Right lobe of liver (tissue), 6 donors: ENCODE data around the gene CLEC1B. TPM values are rescaled to one million over a fixed set of nuclear protein-coding genes. Genes with fewer than 3 reads are reported as not detected.

Source experiments
- ATAC-seq, 4 donors: fragments of 200-7000 bp; cut with Tn5 transposase; one replicate each; pipeline ENCODE4 v1.9.1; 2020; ENCODE audit warnings: mild to moderate bottlenecking in 4 of 4, moderate library complexity in 4 of 4
- DNase-seq, 3 donors: peaks; one replicate each; pipeline ENCODE4 v3.0.0-alpha.2; 2020
- H3K27ac ChIP-seq, 3 donors: fragments of 200-600 bp; one replicate each; pipeline ENCODE4 v1.8.0; 2022
- H3K27me3 ChIP-seq, 2 donors: fragments of 200-600 bp; one replicate each; pipeline ENCODE4 v1.8.0; 2022
- H3K36me3 ChIP-seq, 4 donors: fragments of 200-600 bp; sonication (generic) in 1 of 4; one replicate each; pipeline versions ENCODE4 v1.5.1 to v1.8.0; 2017 to 2022; ENCODE audit warnings: control low read depth in 1 of 4
- H3K4me1 ChIP-seq, 4 donors: fragments of 200-600 bp; sonication (generic) in 1 of 4; one replicate each; pipeline versions ENCODE4 v1.5.1 to v1.8.0; 2017 to 2022; ENCODE audit warnings: control low read depth in 1 of 4
- H3K4me3 ChIP-seq, 3 donors: fragments of 200-600 bp; one replicate each; pipeline ENCODE4 v1.8.0; 2022
- H3K9me3 ChIP-seq, 4 donors: fragments of 200-600 bp; sonication (generic) in 1 of 4; one replicate each; pipeline versions ENCODE4 v1.5.1 to v1.8.0; 2017 to 2022; ENCODE audit warnings: control low read depth in 1 of 4
- CTCF ChIP-seq, 4 donors: fragments of 200-600 bp in 3 of 4; fragments of 450-650 bp in 1 of 4; IDR thresholded peaks; one replicate each; pipeline versions ENCODE4 v1.5.1 to v1.8.0; 2016 to 2022; ENCODE audit warnings: antibody characterized with exemption in 4 of 4, mild to moderate bottlenecking in 2 of 4
- POLR2A ChIP-seq: fragments of 450-650 bp; IDR thresholded peaks from one replicate; pipeline ENCODE4 v1.6.1; 2017; ENCODE audit warnings: antibody characterized with exemption, mild to moderate bottlenecking
- WGBS: methylation state at CpG from one replicate; pipeline ENCODE4 v1.1.6; 2018; ENCODE audit warnings: low coverage, low lambda C conversion rate; ENCODE audit not compliant: insufficient coverage; ENCODE audit errors: missing lambda C conversion rate; 5-methylcytosine and 5-hydroxymethylcytosine counted together
- intact Hi-C, 2 donors: fragments of 100-400 bp; cut with DNase I; formaldehyde crosslinking; loops; one replicate each; pipeline versions ENCODE4 v1.11.2 to v1.14.1; 2022
- long read RNA-seq: library from polyadenylated mRNA; unstranded; transcript quantifications from one replicate; pipeline ENCODE4 v2.0.0, GENCODE V29; 2019
- total RNA-seq, 6 experiments: library from RNA; depleted of rRNA in 2 of 6; stranded (reverse); fragments of >200 nt in 2 of 6; fragmentation: NEBNext Ultra II Directional in 3 of 6; extraction: Animal tissue kit (Norgen Biotek cat#: 25700) in 3 of 6; gene quantifications; one replicate each; pipeline versions ENCODE4 v1.1.0 to v1.2.4, GENCODE V29; 2016 to 2023
- donor health status: DM: no; HTN: yes; CAD: no.
- donor health status: DM: no; HTN: no; CAD: no.
- donor health status: DM: no; HTN: no; CAD: no.
- donor health status: DM: no; HTN: yes; CAD: no.
- donor health status: DM: no; HTN: yes; CAD: no.

Gene CLEC1B
- total RNA-seq, result 10 to 100 TPM in 3 of 6 experiments, 1 to 10 TPM in 3; 6.8 to 23.5 (median 9.7) TPM
- long read RNA-seq, transcript CLEC1B-201 (6 exons, 952 nt), result major isoform, 7 of 8 reads
- long read RNA-seq, partial matches to known transcripts, result 1 of 8 reads
- long read RNA-seq, other reads (novel, unspliced or antisense), result 0 of 8 reads

DNA sequence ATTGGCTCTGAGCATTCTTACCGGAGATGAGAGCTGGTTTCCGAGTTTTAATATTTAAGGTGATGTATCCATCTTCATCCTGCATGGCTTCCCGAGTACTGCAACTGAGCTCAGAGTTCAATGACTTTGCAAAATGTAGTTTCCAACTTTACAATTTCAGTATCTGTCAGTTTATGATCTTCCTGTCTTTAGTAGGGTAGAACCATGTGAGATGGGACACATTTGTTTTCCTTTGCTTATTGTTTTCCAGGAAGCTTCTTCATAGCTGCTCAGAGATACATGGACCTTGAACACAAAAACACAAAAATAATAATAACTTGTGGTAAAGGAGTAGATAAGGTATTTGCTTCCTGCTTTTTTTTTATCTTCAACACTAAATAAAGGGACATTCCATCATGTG, at the start of gene CLEC1B:
TSS of gene CLEC1B (minus strand) at position 106 of the 400 bp plus-strand sequence. CDS start at position 85, 21 bp downstream.
- Histone ChIP-seq H3K4me1 (no peaks in the 10 kb centered on the region), H3K27me3 (no peaks in the 10 kb centered on the region), H3K27ac (no peak within 1 kb of the TSS), H3K4me3 (peak within 1 kb of the TSS in 1 of 3 donors; percentile 22), H3K36me3 (no peaks in the 10 kb centered on the region), H3K9me3 (no peaks in the 10 kb centered on the region)
- ATAC-seq (peak; percentile 57 to 75 (median 72)), DNase-seq (no peak)
- TF ChIP-seq POLR2A (no peak), CTCF (IDR thresholded peaks at IDR 0.05) (no peak)
- 77% methylated on average over 3 of the region's 3 CpGs for WGBS
- intact Hi-C loops, result no loop called here

DNA sequence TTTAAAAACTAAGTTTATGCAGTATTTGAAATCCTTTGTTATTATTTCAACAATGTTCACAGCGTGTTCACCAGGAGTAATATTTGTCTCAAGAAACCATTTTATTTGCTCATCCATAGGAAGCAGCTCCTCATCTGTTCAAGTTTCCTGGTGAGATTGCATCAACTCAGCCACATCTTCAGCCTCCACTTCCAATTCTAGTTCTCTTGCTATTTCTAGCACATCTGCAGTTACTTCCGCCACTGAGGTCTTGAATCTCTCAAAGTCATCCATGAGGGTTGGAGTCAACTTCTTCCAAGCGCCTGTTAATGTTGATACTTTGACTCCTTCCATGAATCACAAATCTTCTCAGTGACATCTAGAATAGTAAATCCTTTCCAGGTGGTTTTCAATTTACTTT, 49.6 kb upstream of the CLEC1B start:
- Histone ChIP-seq H3K4me1 (no peaks in the 10 kb centered on the region), H3K4me3 (no peak overlapping the region), H3K36me3 (no peaks in the 10 kb centered on the region), H3K9me3 (no peaks in the 10 kb centered on the region), H3K27me3 (no peaks in the 10 kb centered on the region), H3K27ac (no peak overlapping the region)
- TF ChIP-seq CTCF (IDR thresholded peaks at IDR 0.05), result no peak
- no peak for TF ChIP-seq POLR2A
- ATAC-seq (no peak), DNase-seq (no peak)
- 66% methylated on average over 3 of the region's 3 CpGs for WGBS
- intact Hi-C loops, result no loop called here

- Histone ChIP-seq H3K27me3 (no peaks in the 10 kb centered on the region), H3K27ac (no peak overlapping the region), H3K4me1 (no peaks in the 10 kb centered on the region), H3K4me3 (no peak overlapping the region), H3K9me3 (no peaks in the 10 kb centered on the region), H3K36me3 (no peaks in the 10 kb centered on the region)
- intact Hi-C loops, result no loop called here
- TF ChIP-seq CTCF (IDR thresholded peaks at IDR 0.05) (no peak), POLR2A (no peak)
- no peak for ATAC-seq
- no peak for DNase-seq
These were observed 43.2 kb upstream of the CLEC1B start for GRCh38 chr12:10042167-10042566.

- no peaks in the 10 kb centered on the region for H3K36me3 ChIP-seq
- H3K4me3 ChIP-seq, result no peak overlapping the region
- H3K27me3 ChIP-seq, result no peaks in the 10 kb centered on the region
- DNase-seq, result no peak
- H3K27ac ChIP-seq, result no peak overlapping the region
- peak; percentile 42 to 75 (median 60) for ATAC-seq
- no peak for TF ChIP-seq POLR2A
- TF ChIP-seq CTCF (IDR thresholded peaks at IDR 0.05), result peak; percentile 57 to 64 (median 59)
- H3K9me3 ChIP-seq, result no peaks in the 10 kb centered on the region
- H3K4me1 ChIP-seq, result no peaks in the 10 kb centered on the region
- WGBS, result 33% methylated on average over 1 of the region's 1 CpG
- intact Hi-C loops, result loop anchor here in 1 of 2 donors (10.0 kb wide), 1 partner anchor 101 kb away; the partner anchor contains the start of gene CLEC7A
These were observed 35.0 kb upstream of the CLEC1B start for GRCh38 chr12:10033783-10034545.
